GM23338 (cell line): Measurements from ENCODE around the gene VSIR.

Experiments used
- CREB1 ChIP-seq: fragments of 250-450 bp; sonication (Bioruptor Pico); IDR thresholded peaks from 2 replicates; pipeline ENCODE4 v1.5.0; 2020; ENCODE audit warnings: low read depth, mild to moderate bottlenecking, moderate library complexity
- EZH2 ChIP-seq: fragments of 200-600 bp; sonication (generic); IDR thresholded peaks from one replicate; pipeline ENCODE4 v1.8.0; 2017; ENCODE audit warnings: antibody characterized with exemption, mild to moderate bottlenecking, low read depth; ENCODE audit not compliant: unreplicated experiment
- EZH2phosphoT487 ChIP-seq: fragments of 200-600 bp; sonication (generic); IDR thresholded peaks from one replicate; pipeline ENCODE4 v1.8.1; 2018; ENCODE audit warnings: antibody characterized with exemption; ENCODE audit not compliant: unreplicated experiment
- NANOG ChIP-seq: IDR thresholded peaks from 2 replicates; pipeline ENCODE4 v1.6.1; 2016; ENCODE audit warnings: antibody characterized with exemption, borderline replicate concordance
- POLR2AphosphoS5 ChIP-seq: IDR thresholded peaks from 2 replicates; pipeline ENCODE4 v1.6.1; 2016; ENCODE audit warnings: antibody characterized with exemption, low read depth
- STAT1 ChIP-seq: IDR thresholded peaks from one replicate; pipeline ENCODE4 v1.6.1; 2016; ENCODE audit warnings: antibody characterized with exemption; ENCODE audit not compliant: unreplicated experiment
- ZNF331 ChIP-seq: fragments of 250-450 bp; sonication (Bioruptor Pico); IDR thresholded peaks from 2 replicates; pipeline ENCODE4 v1.5.0; 2020; ENCODE audit warnings: low read depth, mild to moderate bottlenecking, moderate library complexity
- TF ChIP-seq, protein P1 (sequence below), 2 experiments: fragments of 200-600 bp in 1 of 2; sonication (generic) in 1 of 2; conservative IDR thresholded peaks; 2 replicates each; pipeline versions ENCODE4 v1.5.1 to v1.6.1; 2016 to 2017; ENCODE audit warnings: antibody characterized with exemption in 2 of 2, low read depth in 2 of 2, mild to moderate bottlenecking in 2 of 2, moderate library complexity in 1 of 2
- TF ChIP-seq, protein P2 (sequence below): fragments of 250-450 bp; sonication (Bioruptor Pico); IDR thresholded peaks from 2 replicates; pipeline ENCODE4 v1.5.0; 2020; ENCODE audit warnings: mild to moderate bottlenecking, moderate library complexity
- TF ChIP-seq, protein P3 (sequence below): IDR thresholded peaks from one replicate; pipeline ENCODE4 v1.6.1; 2018; ENCODE audit warnings: antibody characterized with exemption; ENCODE audit not compliant: unreplicated experiment
- TF ChIP-seq, protein P4 (sequence below): IDR thresholded peaks from 2 replicates; pipeline ENCODE4 v1.6.1; 2016; ENCODE audit warnings: antibody characterized with exemption

DNA sequence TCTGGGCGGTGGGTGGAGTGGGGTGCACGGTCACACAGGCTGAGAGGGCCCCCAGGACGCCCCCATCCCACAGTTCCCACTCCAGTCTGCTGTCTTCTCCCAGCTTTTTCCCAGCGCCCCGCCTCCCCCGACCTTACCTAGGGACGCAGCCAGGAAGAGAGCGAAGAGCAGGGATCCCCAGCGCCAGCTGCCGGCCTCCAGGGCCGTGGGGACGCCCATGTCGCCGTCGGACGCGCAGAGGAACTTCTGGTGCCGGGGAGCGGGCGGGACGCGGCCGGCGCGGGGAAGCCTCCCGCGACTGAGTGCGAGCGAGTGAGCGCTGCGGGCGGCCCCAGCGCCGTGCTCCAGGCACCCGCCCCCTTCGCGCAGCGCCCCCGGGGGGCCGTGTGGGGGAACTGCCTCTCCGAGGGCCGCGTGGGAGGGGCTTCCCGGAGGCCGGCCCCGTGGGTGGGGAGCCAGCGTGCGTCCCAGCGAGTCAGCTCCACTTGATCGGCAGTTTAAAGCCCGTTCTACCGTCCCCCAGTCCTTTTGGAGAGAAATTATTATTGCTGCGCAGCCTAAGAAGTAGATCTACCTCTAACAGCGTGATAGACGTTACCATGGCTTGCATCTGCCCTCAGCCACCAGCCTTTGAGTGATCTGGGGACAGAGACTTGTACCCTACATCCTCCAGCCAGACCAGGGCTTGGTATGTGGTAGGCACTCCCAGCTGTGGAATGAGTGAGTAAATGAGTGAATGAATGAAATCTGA is at the start of gene VSIR:
- TF ChIP-seq, protein P1, sequence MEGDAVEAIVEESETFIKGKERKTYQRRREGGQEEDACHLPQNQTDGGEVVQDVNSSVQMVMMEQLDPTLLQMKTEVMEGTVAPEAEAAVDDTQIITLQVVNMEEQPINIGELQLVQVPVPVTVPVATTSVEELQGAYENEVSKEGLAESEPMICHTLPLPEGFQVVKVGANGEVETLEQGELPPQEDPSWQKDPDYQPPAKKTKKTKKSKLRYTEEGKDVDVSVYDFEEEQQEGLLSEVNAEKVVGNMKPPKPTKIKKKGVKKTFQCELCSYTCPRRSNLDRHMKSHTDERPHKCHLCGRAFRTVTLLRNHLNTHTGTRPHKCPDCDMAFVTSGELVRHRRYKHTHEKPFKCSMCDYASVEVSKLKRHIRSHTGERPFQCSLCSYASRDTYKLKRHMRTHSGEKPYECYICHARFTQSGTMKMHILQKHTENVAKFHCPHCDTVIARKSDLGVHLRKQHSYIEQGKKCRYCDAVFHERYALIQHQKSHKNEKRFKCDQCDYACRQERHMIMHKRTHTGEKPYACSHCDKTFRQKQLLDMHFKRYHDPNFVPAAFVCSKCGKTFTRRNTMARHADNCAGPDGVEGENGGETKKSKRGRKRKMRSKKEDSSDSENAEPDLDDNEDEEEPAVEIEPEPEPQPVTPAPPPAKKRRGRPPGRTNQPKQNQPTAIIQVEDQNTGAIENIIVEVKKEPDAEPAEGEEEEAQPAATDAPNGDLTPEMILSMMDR (conservative IDR thresholded peaks at IDR 0.05; ENCODE audit: low read depth in 2 of 2): peak; percentile 60 to 75
- TF ChIP-seq EZH2: no peak
- no peak for TF ChIP-seq EZH2phosphoT487
- TF ChIP-seq, protein P2, sequence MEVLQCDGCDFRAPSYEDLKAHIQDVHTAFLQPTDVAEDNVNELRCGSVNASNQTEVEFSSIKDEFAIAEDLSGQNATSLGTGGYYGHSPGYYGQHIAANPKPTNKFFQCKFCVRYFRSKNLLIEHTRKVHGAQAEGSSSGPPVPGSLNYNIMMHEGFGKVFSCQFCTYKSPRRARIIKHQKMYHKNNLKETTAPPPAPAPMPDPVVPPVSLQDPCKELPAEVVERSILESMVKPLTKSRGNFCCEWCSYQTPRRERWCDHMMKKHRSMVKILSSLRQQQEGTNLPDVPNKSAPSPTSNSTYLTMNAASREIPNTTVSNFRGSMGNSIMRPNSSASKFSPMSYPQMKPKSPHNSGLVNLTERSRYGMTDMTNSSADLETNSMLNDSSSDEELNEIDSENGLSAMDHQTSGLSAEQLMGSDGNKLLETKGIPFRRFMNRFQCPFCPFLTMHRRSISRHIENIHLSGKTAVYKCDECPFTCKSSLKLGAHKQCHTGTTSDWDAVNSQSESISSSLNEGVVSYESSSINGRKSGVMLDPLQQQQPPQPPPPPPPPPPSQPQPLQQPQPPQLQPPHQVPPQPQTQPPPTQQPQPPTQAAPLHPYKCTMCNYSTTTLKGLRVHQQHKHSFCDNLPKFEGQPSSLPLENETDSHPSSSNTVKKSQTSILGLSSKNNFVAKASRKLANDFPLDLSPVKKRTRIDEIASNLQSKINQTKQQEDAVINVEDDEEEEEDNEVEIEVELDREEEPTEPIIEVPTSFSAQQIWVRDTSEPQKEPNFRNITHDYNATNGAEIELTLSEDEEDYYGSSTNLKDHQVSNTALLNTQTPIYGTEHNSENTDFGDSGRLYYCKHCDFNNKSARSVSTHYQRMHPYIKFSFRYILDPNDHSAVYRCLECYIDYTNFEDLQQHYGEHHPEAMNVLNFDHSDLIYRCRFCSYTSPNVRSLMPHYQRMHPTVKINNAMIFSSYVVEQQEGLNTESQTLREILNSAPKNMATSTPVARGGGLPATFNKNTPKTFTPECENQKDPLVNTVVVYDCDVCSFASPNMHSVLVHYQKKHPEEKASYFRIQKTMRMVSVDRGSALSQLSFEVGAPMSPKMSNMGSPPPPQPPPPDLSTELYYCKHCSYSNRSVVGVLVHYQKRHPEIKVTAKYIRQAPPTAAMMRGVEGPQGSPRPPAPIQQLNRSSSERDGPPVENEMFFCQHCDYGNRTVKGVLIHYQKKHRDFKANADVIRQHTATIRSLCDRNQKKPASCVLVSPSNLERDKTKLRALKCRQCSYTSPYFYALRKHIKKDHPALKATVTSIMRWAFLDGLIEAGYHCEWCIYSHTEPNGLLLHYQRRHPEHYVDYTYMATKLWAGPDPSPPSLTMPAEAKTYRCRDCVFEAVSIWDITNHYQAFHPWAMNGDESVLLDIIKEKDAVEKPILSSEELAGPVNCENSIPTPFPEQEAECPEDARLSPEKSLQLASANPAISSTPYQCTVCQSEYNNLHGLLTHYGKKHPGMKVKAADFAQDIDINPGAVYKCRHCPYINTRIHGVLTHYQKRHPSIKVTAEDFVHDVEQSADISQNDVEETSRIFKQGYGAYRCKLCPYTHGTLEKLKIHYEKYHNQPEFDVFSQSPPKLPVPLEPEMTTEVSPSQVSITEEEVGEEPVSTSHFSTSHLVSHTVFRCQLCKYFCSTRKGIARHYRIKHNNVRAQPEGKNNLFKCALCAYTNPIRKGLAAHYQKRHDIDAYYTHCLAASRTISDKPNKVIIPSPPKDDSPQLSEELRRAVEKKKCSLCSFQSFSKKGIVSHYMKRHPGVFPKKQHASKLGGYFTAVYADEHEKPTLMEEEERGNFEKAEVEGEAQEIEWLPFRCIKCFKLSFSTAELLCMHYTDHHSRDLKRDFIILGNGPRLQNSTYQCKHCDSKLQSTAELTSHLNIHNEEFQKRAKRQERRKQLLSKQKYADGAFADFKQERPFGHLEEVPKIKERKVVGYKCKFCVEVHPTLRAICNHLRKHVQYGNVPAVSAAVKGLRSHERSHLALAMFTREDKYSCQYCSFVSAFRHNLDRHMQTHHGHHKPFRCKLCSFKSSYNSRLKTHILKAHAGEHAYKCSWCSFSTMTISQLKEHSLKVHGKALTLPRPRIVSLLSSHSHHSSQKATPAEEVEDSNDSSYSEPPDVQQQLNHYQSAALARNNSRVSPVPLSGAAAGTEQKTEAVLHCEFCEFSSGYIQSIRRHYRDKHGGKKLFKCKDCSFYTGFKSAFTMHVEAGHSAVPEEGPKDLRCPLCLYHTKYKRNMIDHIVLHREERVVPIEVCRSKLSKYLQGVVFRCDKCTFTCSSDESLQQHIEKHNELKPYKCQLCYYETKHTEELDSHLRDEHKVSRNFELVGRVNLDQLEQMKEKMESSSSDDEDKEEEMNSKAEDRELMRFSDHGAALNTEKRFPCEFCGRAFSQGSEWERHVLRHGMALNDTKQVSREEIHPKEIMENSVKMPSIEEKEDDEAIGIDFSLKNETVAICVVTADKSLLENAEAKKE: no peak
- no peak for TF ChIP-seq STAT1
- TF ChIP-seq, protein P3, sequence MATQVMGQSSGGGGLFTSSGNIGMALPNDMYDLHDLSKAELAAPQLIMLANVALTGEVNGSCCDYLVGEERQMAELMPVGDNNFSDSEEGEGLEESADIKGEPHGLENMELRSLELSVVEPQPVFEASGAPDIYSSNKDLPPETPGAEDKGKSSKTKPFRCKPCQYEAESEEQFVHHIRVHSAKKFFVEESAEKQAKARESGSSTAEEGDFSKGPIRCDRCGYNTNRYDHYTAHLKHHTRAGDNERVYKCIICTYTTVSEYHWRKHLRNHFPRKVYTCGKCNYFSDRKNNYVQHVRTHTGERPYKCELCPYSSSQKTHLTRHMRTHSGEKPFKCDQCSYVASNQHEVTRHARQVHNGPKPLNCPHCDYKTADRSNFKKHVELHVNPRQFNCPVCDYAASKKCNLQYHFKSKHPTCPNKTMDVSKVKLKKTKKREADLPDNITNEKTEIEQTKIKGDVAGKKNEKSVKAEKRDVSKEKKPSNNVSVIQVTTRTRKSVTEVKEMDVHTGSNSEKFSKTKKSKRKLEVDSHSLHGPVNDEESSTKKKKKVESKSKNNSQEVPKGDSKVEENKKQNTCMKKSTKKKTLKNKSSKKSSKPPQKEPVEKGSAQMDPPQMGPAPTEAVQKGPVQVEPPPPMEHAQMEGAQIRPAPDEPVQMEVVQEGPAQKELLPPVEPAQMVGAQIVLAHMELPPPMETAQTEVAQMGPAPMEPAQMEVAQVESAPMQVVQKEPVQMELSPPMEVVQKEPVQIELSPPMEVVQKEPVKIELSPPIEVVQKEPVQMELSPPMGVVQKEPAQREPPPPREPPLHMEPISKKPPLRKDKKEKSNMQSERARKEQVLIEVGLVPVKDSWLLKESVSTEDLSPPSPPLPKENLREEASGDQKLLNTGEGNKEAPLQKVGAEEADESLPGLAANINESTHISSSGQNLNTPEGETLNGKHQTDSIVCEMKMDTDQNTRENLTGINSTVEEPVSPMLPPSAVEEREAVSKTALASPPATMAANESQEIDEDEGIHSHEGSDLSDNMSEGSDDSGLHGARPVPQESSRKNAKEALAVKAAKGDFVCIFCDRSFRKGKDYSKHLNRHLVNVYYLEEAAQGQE: no peak
- no peak for TF ChIP-seq POLR2AphosphoS5
- no peak for TF ChIP-seq NANOG
- TF ChIP-seq CREB1 (CRISPR knock-in tag): peak; percentile 43
- TF ChIP-seq, protein P4, sequence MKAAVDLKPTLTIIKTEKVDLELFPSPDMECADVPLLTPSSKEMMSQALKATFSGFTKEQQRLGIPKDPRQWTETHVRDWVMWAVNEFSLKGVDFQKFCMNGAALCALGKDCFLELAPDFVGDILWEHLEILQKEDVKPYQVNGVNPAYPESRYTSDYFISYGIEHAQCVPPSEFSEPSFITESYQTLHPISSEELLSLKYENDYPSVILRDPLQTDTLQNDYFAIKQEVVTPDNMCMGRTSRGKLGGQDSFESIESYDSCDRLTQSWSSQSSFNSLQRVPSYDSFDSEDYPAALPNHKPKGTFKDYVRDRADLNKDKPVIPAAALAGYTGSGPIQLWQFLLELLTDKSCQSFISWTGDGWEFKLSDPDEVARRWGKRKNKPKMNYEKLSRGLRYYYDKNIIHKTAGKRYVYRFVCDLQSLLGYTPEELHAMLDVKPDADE: no peak
- no peak for TF ChIP-seq ZNF331 (CRISPR knock-in tag)
